Liver (tissue), 9 donors: ENCODE results near the gene SMARCE1. TPM values are rescaled to one million over a fixed set of nuclear protein-coding genes. Genes with fewer than 3 reads are reported as not detected.
A peak's percentile ranks its signal among the peaks of the same experiment; 100 is the strongest.

Experiments used
- DNase-seq: peaks from one replicate; pipeline ENCODE4 v3.0.0-alpha.2; 2017; ENCODE audit warnings: low spot score
- H3K27ac ChIP-seq, 2 donors: one replicate each; pipeline ENCODE4 v1.7.0; 2013; ENCODE audit warnings: inconsistent platforms in 2 of 2, low read length in 2 of 2, control low read depth in 1 of 2, low read depth in 1 of 2, mild to moderate bottlenecking in 1 of 2
- H3K27me3 ChIP-seq, 4 donors: one replicate each; pipeline versions ENCODE4 v1.6.1 to v1.7.0; 2013; ENCODE audit warnings: low read length in 3 of 4, inconsistent platforms in 1 of 4, mild to moderate bottlenecking in 1 of 4, moderate library complexity in 1 of 4; ENCODE audit not compliant: control insufficient read depth in 4 of 4, insufficient read depth in 4 of 4
- H3K36me3 ChIP-seq, 4 donors: one replicate each; pipeline versions ENCODE4 v1.6.1 to v1.7.0; 2013; ENCODE audit warnings: low read length in 3 of 4, mild to moderate bottlenecking in 3 of 4, low read depth in 1 of 4, moderate library complexity in 1 of 4; ENCODE audit not compliant: control insufficient read depth in 4 of 4, insufficient read depth in 3 of 4
- H3K4me1 ChIP-seq, 4 donors: one replicate each; pipeline versions ENCODE4 v1.6.1 to v1.7.0; 2013; ENCODE audit warnings: low read length in 3 of 4, mild to moderate bottlenecking in 3 of 4, moderate library complexity in 1 of 4; ENCODE audit not compliant: control insufficient read depth in 4 of 4, insufficient read depth in 4 of 4
- H3K4me3 ChIP-seq, 3 donors: one replicate each; pipeline versions ENCODE4 v1.6.1 to v1.7.0; 2013; ENCODE audit warnings: low read length in 3 of 3, control low read depth in 1 of 3, low read depth in 1 of 3, mild to moderate bottlenecking in 1 of 3
- H3K9ac ChIP-seq, 2 donors: one replicate each; pipeline ENCODE4 v1.7.0; 2013; ENCODE audit warnings: low read length in 2 of 2, mild to moderate bottlenecking in 2 of 2, moderate library complexity in 2 of 2, control low read depth in 1 of 2, low read depth in 1 of 2
- H3K9me3 ChIP-seq, 4 donors: one replicate each; pipeline versions ENCODE4 v1.6.1 to v1.7.0; 2013; ENCODE audit warnings: low read length in 3 of 4; ENCODE audit not compliant: control insufficient read depth in 4 of 4
- ATF3 ChIP-seq: IDR thresholded peaks from 2 replicates; pipeline ENCODE4 v1.6.1; 2016; ENCODE audit warnings: antibody characterized with exemption
- CTCF ChIP-seq: fragments of 150-350 bp; IDR thresholded peaks from 2 replicates; pipeline ENCODE4 v1.5.1; 2017; ENCODE audit warnings: improper control_type of control experiment, low read depth, low read length; ENCODE audit not compliant: missing input control
- EGR1 ChIP-seq, 2 donors: IDR thresholded peaks; 2 replicates each; pipeline ENCODE4 v1.6.1; 2016 to 2018; ENCODE audit warnings: antibody characterized with exemption in 2 of 2, low read depth in 2 of 2
- FOXA2 ChIP-seq: IDR thresholded peaks from 2 replicates; pipeline ENCODE4 v1.6.1; 2016; ENCODE audit warnings: antibody characterized with exemption
- GABPA ChIP-seq, 2 donors: IDR thresholded peaks in 1 of 2; conservative IDR thresholded peaks in 1 of 2; 2 replicates each; pipeline ENCODE4 v1.6.1; 2016; ENCODE audit warnings: antibody characterized with exemption in 2 of 2, mild to moderate bottlenecking in 1 of 2, moderate library complexity in 1 of 2
- HNF4G ChIP-seq: IDR thresholded peaks from 2 replicates; pipeline ENCODE4 v1.6.1; 2016; ENCODE audit warnings: antibody characterized with exemption
- JUND ChIP-seq, 2 donors: IDR thresholded peaks; 2 replicates each; pipeline ENCODE4 v1.6.1; 2016; ENCODE audit warnings: antibody characterized with exemption in 2 of 2
- MAX ChIP-seq: IDR thresholded peaks from 2 replicates; pipeline ENCODE4 v1.6.1; 2016; ENCODE audit warnings: antibody characterized with exemption
- RAD21 ChIP-seq, 2 donors: IDR thresholded peaks; 2 replicates each; pipeline ENCODE4 v1.6.1; 2016; ENCODE audit warnings: antibody characterized with exemption in 2 of 2, mild to moderate bottlenecking in 2 of 2
- RXRA ChIP-seq, 2 donors: IDR thresholded peaks; 2 replicates each; pipeline ENCODE4 v1.6.1; 2017 to 2018; ENCODE audit warnings: antibody characterized with exemption in 2 of 2, mild to moderate bottlenecking in 1 of 2
- SP1 ChIP-seq: IDR thresholded peaks from 2 replicates; pipeline ENCODE4 v1.6.1; 2018; ENCODE audit warnings: antibody characterized with exemption, mild to moderate bottlenecking
- TAF1 ChIP-seq: conservative IDR thresholded peaks from 2 replicates; pipeline ENCODE4 v1.6.1; 2016; ENCODE audit warnings: antibody characterized with exemption, mild to moderate bottlenecking
- YY1 ChIP-seq: IDR thresholded peaks from 2 replicates; pipeline ENCODE4 v1.6.1; 2016; ENCODE audit warnings: antibody characterized with exemption, mild to moderate bottlenecking
- ZBTB33 ChIP-seq: IDR thresholded peaks from 2 replicates; pipeline ENCODE4 v1.6.1; 2016; ENCODE audit warnings: antibody characterized with exemption
- WGBS: extraction: QIAGEN DNeasy Blood & Tissue Kit; methylation state at CpG from one replicate; pipeline ENCODE4 v1.1.7; 2013; 5-methylcytosine and 5-hydroxymethylcytosine counted together
- polyA plus RNA-seq, 2 donors: library from polyadenylated mRNA; stranded (reverse) in 1 of 2; unstranded in 1 of 2; fragments of 200-250 nt in 1 of 2; fragments of >200 nt in 1 of 2; fragmentation: Nextera tagmentation in 1 of 2; extraction: Ambion mirVana in 1 of 2; gene quantifications; one replicate each; pipeline versions ENCODE4 v1.2.1 to v1.2.3, GENCODE V29; 2013 to 2015
- total RNA-seq, 2 donors: library from RNA; depleted of rRNA; stranded (reverse); fragments of >200 nt; gene quantifications; one replicate each; pipeline ENCODE4 v1.2.3, GENCODE V29; 2014
- donor health status: healthy.
- donor health status: healthy.
- donor health status: healthy.
- donor health status: healthy.
- donor health status: healthy.

Gene SMARCE1
- total and polyA plus RNA-seq, 4 donors = 25.0 to 40.8 (median 36.3) TPM

- TF ChIP-seq CTCF = no peak
Measured at GRCh38 chr17:40646791-40647623, 611 bp downstream of the SMARCE1 start (continued).

GRCh38 chr17:40645943-40646342 is 1.7 kb downstream of the SMARCE1 start:
- H3K9ac ChIP-seq = peak overlapping the region in 1 of 2 donors; percentile 98
- no peaks in the 10 kb centered on the region for H3K27me3 ChIP-seq
- no peak overlapping the region for H3K4me3 ChIP-seq
- H3K36me3 ChIP-seq = peaks cover 2 to 25% (median 17%) of the 10 kb centered on the region in 4 donors
- no peak for DNase-seq
- H3K27ac ChIP-seq = no peak overlapping the region
- TF ChIP-seq JUND (IDR thresholded peaks at IDR 0.05) (no peak), ATF3 (no peak), SP1 (no peak), RXRA (IDR thresholded peaks at IDR 0.05) (no peak), EGR1 (IDR thresholded peaks at IDR 0.05; ENCODE audit: low read depth in 2 of 2) (no peak), TAF1 (no peak), HNF4G (no peak), FOXA2 (no peak), MAX (no peak), ZBTB33 (no peak), CTCF (no peak), RAD21 (IDR thresholded peaks at IDR 0.05) (no peak)
- no peaks in the 10 kb centered on the region for H3K9me3 ChIP-seq
- WGBS = 75% methylated on average over 2 of the region's 2 CpGs
- peaks cover 6 to 23% (median 18%) of the 10 kb centered on the region in 4 donors for H3K4me1 ChIP-seq

GRCh38 chr17:40645291-40645690 is 2.3 kb downstream of the SMARCE1 start:
- H3K27me3 ChIP-seq = no peaks in the 10 kb centered on the region
- H3K9ac ChIP-seq = no peak overlapping the region
- DNase-seq = no peak
- H3K9me3 ChIP-seq = no peaks in the 10 kb centered on the region
- peaks cover 2 to 31% (median 19%) of the 10 kb centered on the region in 4 donors for H3K36me3 ChIP-seq
- peaks cover 6 to 23% (median 18%) of the 10 kb centered on the region in 4 donors for H3K4me1 ChIP-seq
- TF ChIP-seq RXRA (IDR thresholded peaks at IDR 0.05) = no peak
- no peak for TF ChIP-seq JUND (IDR thresholded peaks at IDR 0.05)
- TF ChIP-seq GABPA (IDR thresholded peaks at IDR 0.05 in 1 of 2, conservative IDR thresholded peaks at IDR 0.05 in 1 of 2) = no peak
- TF ChIP-seq MAX = no peak
- TF ChIP-seq YY1 = no peak
- TF ChIP-seq FOXA2 = no peak
- no peak overlapping the region for H3K27ac ChIP-seq
- H3K4me3 ChIP-seq = no peak overlapping the region
